Right ventricle myocardium inferior (tissue), 1 donor: ENCODE data around the gene NPLOC4. TPM values are rescaled to one million over a fixed set of nuclear protein-coding genes. Genes with fewer than 3 reads are reported as not detected.

Experiments
- ATAC-seq: fragments of 200-7000 bp; cut with Tn5 transposase; one replicate; pipeline ENCODE4 v1.9.1; 2020; ENCODE audit warnings: mild to moderate bottlenecking, moderate library complexity
- DNase-seq: peaks from one replicate; pipeline ENCODE4 v3.0.0; 2021; ENCODE audit errors: missing footprints
- intact Hi-C: fragments of 100-400 bp; cut with DNase I; formaldehyde crosslinking; loops from one replicate; pipeline ENCODE4 v1.11.0; 2022
- total RNA-seq: library from RNA; stranded (reverse); fragmentation: NEBNext Ultra II Directional; extraction: Animal tissue kit (Norgen Biotek cat#: 25700); gene quantifications from one replicate; pipeline ENCODE4 v1.2.1, GENCODE V29; 2021
- donor health status: DM: no; HTN: yes; CAD: no; lungs with severe emphysema.

Gene NPLOC4
- total RNA-seq, 1 donor from 2014 or later: 82.0 TPM

- peak; percentile 65 for DNase-seq
- ATAC-seq: peak; percentile 2
- intact Hi-C loops: no loop called here
Measured at GRCh38 chr17:81542431-81543338, 94.2 kb downstream of the NPLOC4 start.

GRCh38 chr17:81541123-81541522, 95.8 kb downstream of the NPLOC4 start:
- peak; percentile 34 for DNase-seq
- intact Hi-C loops: no loop called here
- no peak for ATAC-seq

- ATAC-seq (no peak), DNase-seq (peak; percentile 62)
- intact Hi-C loops: no loop called here
Measured at GRCh38 chr17:81540676-81541027, 96.3 kb downstream of the NPLOC4 start.

GRCh38 chr17:81539961-81540675, 96.8 kb downstream of the NPLOC4 start:
- intact Hi-C loops: loop anchor here (5.0 kb wide), 1 partner anchor 288 kb away; no protein-coding TSS in a partner anchor
- no peak for ATAC-seq
- DNase-seq: peak; percentile 62

GRCh38 chr17:81539571-81539900, 97.4 kb downstream of the NPLOC4 start:
- intact Hi-C loops: loop anchor here (5.0 kb wide), 1 partner anchor 287 kb away; no protein-coding TSS in a partner anchor
- peak; percentile 44 for DNase-seq
- no peak for ATAC-seq

GRCh38 chr17:81538651-81539570, 98.0 kb downstream of the NPLOC4 start:
- intact Hi-C loops: loop anchor here (5.0 kb wide), 1 partner anchor 287 kb away; no protein-coding TSS in a partner anchor
- ATAC-seq (no peak), DNase-seq (peak; percentile 41)

- no peak for ATAC-seq
- DNase-seq: peak; percentile 51
- intact Hi-C loops: loop anchor here (5.0 kb wide), 1 partner anchor 286 kb away; no protein-coding TSS in a partner anchor
Measured at GRCh38 chr17:81537856-81538555, 98.9 kb downstream of the NPLOC4 start.

- DNase-seq: peak; percentile 45
- intact Hi-C loops: loop anchor here (5.0 kb wide), 1 partner anchor 285 kb away; no protein-coding TSS in a partner anchor
- peak; percentile 33 for ATAC-seq
Measured at GRCh38 chr17:81537343-81537855, 99.5 kb downstream of the NPLOC4 start.

GRCh38 chr17:81536299-81537290, 100.3 kb downstream of the NPLOC4 start:
- DNase-seq (peak; percentile 62), ATAC-seq (peak; percentile 11)
- intact Hi-C loops: loop anchor here (5.0 kb wide), 1 partner anchor 284 kb away; no protein-coding TSS in a partner anchor

- no peak for ATAC-seq
- intact Hi-C loops: loop anchor here (5.0 kb wide), 1 partner anchor 283 kb away; no protein-coding TSS in a partner anchor
- DNase-seq: peak; percentile 35
Measured at GRCh38 chr17:81535480-81536298, 101.2 kb downstream of the NPLOC4 start.

GRCh38 chr17:81535007-81535328, 101.9 kb downstream of the NPLOC4 start:
- no peak for DNase-seq
- intact Hi-C loops: loop anchor here (5.0 kb wide), 1 partner anchor 283 kb away; no protein-coding TSS in a partner anchor
- ATAC-seq: no peak

- ATAC-seq (no peak), DNase-seq (no peak)
- intact Hi-C loops: loop anchor here (5.0 kb wide), 1 partner anchor 282 kb away; no protein-coding TSS in a partner anchor
Measured at GRCh38 chr17:81534157-81535006, 102.5 kb downstream of the NPLOC4 start.

- no peak for DNase-seq
- intact Hi-C loops: no loop called here
- ATAC-seq: no peak
Measured at GRCh38 chr17:81533339-81534141, 103.4 kb downstream of the NPLOC4 start.
